Spleen (tissue), 11 donors: ENCODE data around the gene AP3B1. TPM values are rescaled to one million over a fixed set of nuclear protein-coding genes. Genes with fewer than 3 reads are reported as not detected.

Experiments used
- DNase-seq: peaks from one replicate; pipeline ENCODE4 v3.0.0-alpha.2; 2020
- H3K27ac ChIP-seq, 8 donors: fragments of 200-600 bp; sonication (generic) in 7 of 8; 1 replicate in 4 of 8; 2 replicates in 4 of 8; pipeline versions ENCODE4 v1.5.0 to v1.8.0; 2016 to 2021; ENCODE audit warnings: inconsistent platforms in 4 of 8, mild to moderate bottlenecking in 4 of 8, moderate library complexity in 1 of 8
- H3K27me3 ChIP-seq, 7 donors: fragments of 200-600 bp; sonication (generic) in 6 of 7; replicated peaks in 1 of 7; 1 replicate in 4 of 7; 2 replicates in 3 of 7; pipeline versions ENCODE4 v1.5.0 to v1.8.0; 2016 to 2021; ENCODE audit warnings: inconsistent platforms in 3 of 7, mild to moderate bottlenecking in 1 of 7
- H3K36me3 ChIP-seq, 6 donors: fragments of 200-600 bp; sonication (generic) in 5 of 6; 1 replicate in 4 of 6; 2 replicates in 2 of 6; pipeline versions ENCODE4 v1.5.0 to v1.8.0; 2016 to 2021; ENCODE audit warnings: inconsistent platforms in 2 of 6
- H3K4me1 ChIP-seq, 6 donors: fragments of 200-600 bp; sonication (generic) in 5 of 6; 1 replicate in 3 of 6; 2 replicates in 3 of 6; pipeline versions ENCODE4 v1.5.0 to v1.8.0; 2016 to 2021; ENCODE audit warnings: inconsistent platforms in 3 of 6
- H3K4me3 ChIP-seq, 8 donors: fragments of 200-600 bp; sonication (generic) in 7 of 8; 1 replicate in 4 of 8; 2 replicates in 4 of 8; pipeline versions ENCODE4 v1.5.0 to v1.8.0; 2016 to 2021; ENCODE audit warnings: inconsistent platforms in 4 of 8, mild to moderate bottlenecking in 4 of 8, moderate library complexity in 2 of 8
- H3K9me3 ChIP-seq, 8 donors: fragments of 200-600 bp; sonication (generic) in 7 of 8; 1 replicate in 4 of 8; 2 replicates in 4 of 8; pipeline versions ENCODE4 v1.5.0 to v1.8.0; 2016 to 2021; ENCODE audit warnings: inconsistent platforms in 4 of 8
- POLR2A ChIP-seq, 3 donors: fragments of 450-650 bp; IDR thresholded peaks; one replicate each; pipeline ENCODE4 v1.5.1; 2017; ENCODE audit warnings: antibody characterized with exemption in 3 of 3, mild to moderate bottlenecking in 1 of 3
- POLR2AphosphoS5 ChIP-seq, 3 donors: sonication (generic); formaldehyde crosslinking; IDR thresholded peaks; one replicate each; pipeline ENCODE4 v1.5.1; 2017; ENCODE audit warnings: antibody characterized with exemption in 3 of 3
- WGBS, 5 donors: extraction: QIAGEN DNeasy Blood & Tissue Kit in 3 of 5; methylation state at CpG; one replicate each; pipeline versions ENCODE4 v1.1.5 to v1.1.7; 2013 to 2018; 5-methylcytosine and 5-hydroxymethylcytosine counted together
- intact Hi-C: fragments of 100-400 bp; cut with DNase I; formaldehyde crosslinking; loops from one replicate; pipeline ENCODE4 v1.15.0; 2023; ENCODE audit warnings: low total_unique reads
- polyA plus RNA-seq, 3 donors: library from polyadenylated mRNA; stranded (reverse); fragments of 200-250 nt; gene quantifications; one replicate each; pipeline ENCODE4 v1.2.1, GENCODE V29; 2013
- total RNA-seq, 7 donors: library from RNA; depleted of rRNA in 3 of 7; stranded (reverse); fragments of >200 nt in 3 of 7; fragmentation: NEBNext Ultra II Directional in 4 of 7; extraction: Animal tissue kit (Norgen Biotek cat#: 25700) in 4 of 7; gene quantifications; one replicate each; pipeline versions ENCODE4 v1.1.0 to v1.2.1, GENCODE V29; 2016 to 2021
- TF ChIP-seq, protein P1 (sequence below), 11 experiments: fragments of 200-600 bp in 7 of 11; fragments of 450-650 bp in 4 of 11; sonication (generic) in 4 of 11; IDR thresholded peaks in 8 of 11; conservative IDR thresholded peaks in 3 of 11; 1 replicate in 7 of 11; 2 replicates in 4 of 11; pipeline versions ENCODE4 v1.4.0 to v1.8.0; 2016 to 2021; ENCODE audit warnings: antibody characterized with exemption in 11 of 11, inconsistent platforms in 4 of 11, mild to moderate bottlenecking in 1 of 11
- donor health status: healthy with polysubstance abuse.
- donor health status: DM: no; HTN: no; CAD: no; lungs with moderate emphysema.
- donor health status: DM: no; HTN: no; CAD: no.
- donor health status: Bipolar disorder and iron deficiency.
- donor health status: healthy.
- donor health status: DM: no; HTN: no; CAD: no.
- donor health status: DM: yes; HTN: yes; CAD: no.

AP3B1 gene
- total and polyA plus RNA-seq, 10 donors = 27.9 to 76.2 (median 48.2) TPM

DNA sequence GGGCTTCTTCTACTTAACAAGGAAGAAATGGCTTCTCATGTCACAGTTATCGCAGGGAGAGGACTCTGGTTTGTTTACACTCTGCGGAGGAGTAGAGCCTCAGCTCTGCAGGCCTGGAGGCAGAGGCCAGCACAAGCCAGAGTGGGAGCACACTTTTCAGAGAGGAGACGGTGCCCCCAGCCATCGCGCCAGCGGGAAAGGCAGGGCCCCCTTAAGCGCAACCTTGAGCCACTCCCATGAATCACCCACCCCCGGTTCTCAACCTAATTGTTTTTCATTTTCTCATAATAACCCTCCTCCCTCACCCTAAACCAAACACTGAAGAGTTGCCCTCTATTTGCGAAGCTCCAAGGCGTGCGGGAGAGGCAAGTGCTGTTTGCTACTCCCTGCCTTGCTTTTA, 309.9 kb downstream of the AP3B1 start:
- intact Hi-C loops = no loop called here
- no peak overlapping the region for H3K4me3 ChIP-seq
- DNase-seq = no peak
- WGBS, 5 donors = 39 to 60% (median 50%) methylated on average over 11 of the region's 11 CpGs
- no peak for TF ChIP-seq POLR2A (IDR thresholded peaks at IDR 0.05)
- TF ChIP-seq, protein P1, sequence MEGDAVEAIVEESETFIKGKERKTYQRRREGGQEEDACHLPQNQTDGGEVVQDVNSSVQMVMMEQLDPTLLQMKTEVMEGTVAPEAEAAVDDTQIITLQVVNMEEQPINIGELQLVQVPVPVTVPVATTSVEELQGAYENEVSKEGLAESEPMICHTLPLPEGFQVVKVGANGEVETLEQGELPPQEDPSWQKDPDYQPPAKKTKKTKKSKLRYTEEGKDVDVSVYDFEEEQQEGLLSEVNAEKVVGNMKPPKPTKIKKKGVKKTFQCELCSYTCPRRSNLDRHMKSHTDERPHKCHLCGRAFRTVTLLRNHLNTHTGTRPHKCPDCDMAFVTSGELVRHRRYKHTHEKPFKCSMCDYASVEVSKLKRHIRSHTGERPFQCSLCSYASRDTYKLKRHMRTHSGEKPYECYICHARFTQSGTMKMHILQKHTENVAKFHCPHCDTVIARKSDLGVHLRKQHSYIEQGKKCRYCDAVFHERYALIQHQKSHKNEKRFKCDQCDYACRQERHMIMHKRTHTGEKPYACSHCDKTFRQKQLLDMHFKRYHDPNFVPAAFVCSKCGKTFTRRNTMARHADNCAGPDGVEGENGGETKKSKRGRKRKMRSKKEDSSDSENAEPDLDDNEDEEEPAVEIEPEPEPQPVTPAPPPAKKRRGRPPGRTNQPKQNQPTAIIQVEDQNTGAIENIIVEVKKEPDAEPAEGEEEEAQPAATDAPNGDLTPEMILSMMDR (IDR thresholded peaks at IDR 0.05 in 8 of 11, conservative IDR thresholded peaks at IDR 0.05 in 3 of 11) = no peak
- TF ChIP-seq POLR2AphosphoS5 (IDR thresholded peaks at IDR 0.05) = no peak
- H3K27me3 ChIP-seq = peaks cover 0 to 6% (median 0%) of the 10 kb centered on the region in 7 donors
- H3K27ac ChIP-seq = no peak overlapping the region
- H3K36me3 ChIP-seq = peaks cover 0 to 14% (median 0%) of the 10 kb centered on the region in 6 donors
- H3K9me3 ChIP-seq = no peaks in the 10 kb centered on the region
- no peaks in the 10 kb centered on the region for H3K4me1 ChIP-seq

DNA sequence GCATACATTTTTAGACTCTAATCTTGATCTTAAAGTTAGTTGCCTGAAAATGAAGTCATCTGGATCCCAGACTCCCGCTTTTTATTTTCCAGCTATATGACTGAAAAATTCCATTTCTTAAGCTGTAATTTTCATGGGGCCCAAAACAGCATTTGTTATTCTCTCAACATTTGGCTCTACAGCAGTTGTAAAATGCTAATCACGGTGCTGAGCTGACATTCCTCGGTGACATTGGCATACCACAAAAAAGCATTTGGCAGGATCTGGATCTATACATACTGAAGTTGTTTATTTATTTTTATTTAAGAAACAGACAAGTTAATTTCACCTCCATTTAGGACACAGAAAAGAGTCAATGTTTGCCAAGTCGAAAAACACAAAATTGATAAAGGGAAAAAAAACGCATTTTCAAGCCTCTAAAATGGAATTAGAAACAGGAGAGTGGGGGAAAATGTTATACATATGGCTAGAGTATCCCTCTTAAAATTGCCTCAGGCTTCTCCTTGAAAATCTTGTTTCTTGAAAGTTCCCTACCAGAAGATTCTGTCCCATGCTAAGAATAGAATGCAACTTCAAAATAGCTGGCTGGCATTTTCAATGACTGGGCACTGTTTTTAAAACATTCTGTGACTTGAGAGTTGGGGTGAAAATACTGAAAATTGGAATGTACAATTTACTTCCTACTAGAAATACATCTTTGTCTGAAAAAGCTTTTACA, 310.9 kb downstream of the AP3B1 start:
- DNase-seq = no peak
- Histone ChIP-seq H3K36me3 (peaks cover 0 to 10% (median 0%) of the 10 kb centered on the region in 6 donors), H3K4me3 (no peak overlapping the region)

DNA sequence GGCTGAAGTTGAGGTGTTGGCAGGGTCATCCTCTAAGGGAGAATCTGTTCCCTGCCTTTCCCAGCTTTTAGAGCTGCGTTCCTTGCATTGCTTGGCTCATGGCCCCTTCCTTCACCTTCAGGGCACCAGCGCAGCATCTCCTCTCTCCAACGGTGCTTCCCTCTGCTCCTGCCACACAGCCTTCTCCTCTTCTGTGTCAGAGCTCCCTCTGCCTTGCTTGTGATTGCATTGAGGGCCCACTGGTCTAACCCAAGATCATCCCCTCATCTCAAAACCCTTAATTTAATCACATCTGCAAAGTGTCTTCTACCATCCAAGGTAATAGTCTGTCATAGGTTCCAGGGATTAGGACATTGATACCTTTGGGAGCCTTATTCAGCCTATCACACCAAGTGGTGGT, 312.7 kb downstream of the AP3B1 start:
- no peaks in the 10 kb centered on the region for H3K9me3 ChIP-seq
- intact Hi-C loops = no loop called here
- H3K27ac ChIP-seq = no peak overlapping the region
- peaks cover 0 to 12% (median 0%) of the 10 kb centered on the region in 7 donors for H3K27me3 ChIP-seq
- H3K4me1 ChIP-seq = no peaks in the 10 kb centered on the region
- TF ChIP-seq POLR2A (IDR thresholded peaks at IDR 0.05) = no peak
- TF ChIP-seq POLR2AphosphoS5 (IDR thresholded peaks at IDR 0.05) = no peak
- TF ChIP-seq, protein P1 (IDR thresholded peaks at IDR 0.05 in 8 of 11, conservative IDR thresholded peaks at IDR 0.05 in 3 of 11) = no peak
- no peak for DNase-seq
- WGBS, 5 donors = 78 to 81% (median 79%) methylated on average over 3 of the region's 3 CpGs
- H3K36me3 ChIP-seq = peaks cover 0 to 4% (median 0%) of the 10 kb centered on the region in 6 donors
- H3K4me3 ChIP-seq = no peak overlapping the region

More for the DNA sequence above, 310.9 kb downstream of the AP3B1 start:
- 78 to 92% (median 81%) methylated on average over 5 of the region's 5 CpGs for WGBS, 5 donors
- H3K27ac ChIP-seq = no peak overlapping the region
- no peaks in the 10 kb centered on the region for H3K9me3 ChIP-seq
- no peaks in the 10 kb centered on the region for H3K4me1 ChIP-seq
- TF ChIP-seq POLR2AphosphoS5 (IDR thresholded peaks at IDR 0.05) (no peak), POLR2A (IDR thresholded peaks at IDR 0.05) (no peak)
- TF ChIP-seq, protein P1 (IDR thresholded peaks at IDR 0.05 in 8 of 11, conservative IDR thresholded peaks at IDR 0.05 in 3 of 11) = no peak
- H3K27me3 ChIP-seq = peaks cover 0 to 12% (median 0%) of the 10 kb centered on the region in 7 donors
- intact Hi-C loops = no loop called here

DNA sequence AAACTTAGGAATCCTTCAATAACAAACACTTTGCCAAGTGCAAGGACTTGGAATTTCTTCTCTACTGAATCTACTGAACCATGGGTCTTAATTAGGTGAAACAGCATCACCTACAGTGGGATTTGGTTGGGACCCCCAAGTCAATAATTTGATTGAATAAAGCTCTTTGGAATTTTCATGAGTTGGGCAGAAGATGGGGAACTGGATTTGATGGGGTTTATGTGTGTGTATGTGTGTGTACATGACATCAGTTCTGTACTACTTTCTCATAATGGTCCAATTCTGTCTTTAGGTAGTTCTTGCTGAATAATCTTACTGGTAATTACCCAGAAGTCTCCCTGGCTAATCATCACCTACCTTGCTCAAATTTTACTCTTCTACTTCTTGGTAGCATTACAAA, 319.9 kb downstream of the AP3B1 start:
- Histone ChIP-seq H3K36me3 (no peaks in the 10 kb centered on the region), H3K27me3 (peaks cover 0 to 72% (median 40%) of the 10 kb centered on the region in 7 donors), H3K9me3 (no peaks in the 10 kb centered on the region), H3K4me3 (no peak overlapping the region), H3K4me1 (peaks cover 4 to 23% (median 18%) of the 10 kb centered on the region in 6 donors), H3K27ac (no peak overlapping the region)
- TF ChIP-seq POLR2A (IDR thresholded peaks at IDR 0.05) (no peak), POLR2AphosphoS5 (IDR thresholded peaks at IDR 0.05) (no peak)
- TF ChIP-seq, protein P1 (IDR thresholded peaks at IDR 0.05 in 8 of 11, conservative IDR thresholded peaks at IDR 0.05 in 3 of 11) = no peak
- intact Hi-C loops = no loop called here
- DNase-seq = no peak
